Rectal smooth muscle tissue (tissue), 1 donor: ENCODE measurements around the gene GATAD1.
"Not testable (repeated sequence)": the region's sequence is repeated elsewhere in the genome, so short reads cannot be mapped to it uniquely, and the experiment has no call there.

Experiments
- H3K27ac ChIP-seq: one replicate; pipeline ENCODE4 v1.7.0; 2013; ENCODE audit warnings: low read depth, low read length, inconsistent platforms
- H3K27me3 ChIP-seq: one replicate; pipeline ENCODE4 v1.7.0; 2013; ENCODE audit warnings: low read length; ENCODE audit not compliant: control insufficient read depth, insufficient read depth
- H3K36me3 ChIP-seq: one replicate; pipeline ENCODE4 v1.7.0; 2013; ENCODE audit warnings: low read length; ENCODE audit not compliant: control insufficient read depth, insufficient read depth
- H3K4me1 ChIP-seq: one replicate; pipeline ENCODE4 v1.7.0; 2013; ENCODE audit warnings: low read length; ENCODE audit not compliant: control insufficient read depth, insufficient read depth
- H3K4me3 ChIP-seq: one replicate; pipeline ENCODE4 v1.7.0; 2013; ENCODE audit warnings: low read length
- H3K9ac ChIP-seq: one replicate; pipeline ENCODE4 v1.7.0; 2013; ENCODE audit warnings: low read length

The GATAD1 gene

GRCh38 chr7:92447345-92448204, at the start of gene GATAD1:
GATAD1 (plus strand) TSS chr7:92447482; CDS start chr7:92447730, 248 bp downstream.
- Histone ChIP-seq H3K36me3 (peaks cover 20% of the 10 kb centered on the region), H3K27me3 (no peaks in the 10 kb centered on the region), H3K9ac (peak within 1 kb of the TSS; percentile 88), H3K27ac (peak within 1 kb of the TSS; percentile 88), H3K4me1 (peaks cover 3% of the 10 kb centered on the region), H3K4me3 (peak within 1 kb of the TSS; percentile 88)

DNA sequence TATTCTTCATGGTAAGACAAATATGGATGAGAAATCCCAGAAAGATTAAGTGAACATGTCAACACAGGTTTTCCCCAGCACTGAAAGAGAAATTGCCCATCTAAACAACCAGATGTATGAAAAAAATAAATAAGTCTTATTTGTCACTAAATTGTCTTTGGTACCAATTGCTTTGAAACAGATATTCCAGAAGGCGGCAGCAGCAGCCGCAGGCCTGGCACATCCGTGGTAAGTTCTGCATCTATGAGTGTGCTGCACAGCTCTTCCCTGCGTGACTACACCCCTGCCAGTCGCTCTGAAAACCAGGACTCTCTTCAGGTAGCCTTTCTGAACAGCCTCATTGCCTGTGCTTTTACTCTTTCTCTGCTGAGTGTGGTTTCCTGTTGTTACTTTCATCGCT, 49.7 kb upstream of the GATAD1 start:
- H3K4me3 ChIP-seq, result no peak overlapping the region
- no peak overlapping the region for H3K27ac ChIP-seq
- no peak overlapping the region for H3K9ac ChIP-seq
- peaks cover 14% of the 10 kb centered on the region for H3K36me3 ChIP-seq
- no peaks in the 10 kb centered on the region for H3K4me1 ChIP-seq
- H3K27me3 ChIP-seq, result no peaks in the 10 kb centered on the region

DNA sequence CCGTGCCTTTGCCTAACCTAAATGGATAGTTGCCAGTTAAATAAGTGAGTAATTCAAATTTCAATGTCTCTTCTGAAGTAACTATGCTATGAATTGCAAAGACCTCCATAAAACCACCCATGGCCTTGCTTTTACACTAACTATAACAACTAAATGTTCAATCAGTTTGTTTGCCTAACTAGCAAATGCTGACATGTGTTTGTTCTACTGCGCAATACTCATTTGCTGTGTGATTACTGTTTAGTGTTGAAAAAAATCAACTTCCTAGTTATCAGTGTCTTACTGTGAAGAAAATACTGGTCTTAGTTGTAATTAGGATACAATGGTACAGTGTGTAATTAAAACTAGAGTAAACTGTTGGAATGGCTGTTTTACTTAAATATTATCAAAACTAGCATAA, 47.3 kb upstream of the GATAD1 start:
- Histone ChIP-seq H3K27ac (no peak overlapping the region), H3K27me3 (no peaks in the 10 kb centered on the region), H3K36me3 (peaks cover 14% of the 10 kb centered on the region), H3K4me3 (no peak overlapping the region), H3K9ac (no peak overlapping the region), H3K4me1 (no peaks in the 10 kb centered on the region)

GRCh38 chr7:92402920-92403759, 44.1 kb upstream of the GATAD1 start:
- Histone ChIP-seq H3K4me1 (no peaks in the 10 kb centered on the region), H3K27ac (no peak overlapping the region), H3K4me3 (no peak overlapping the region), H3K27me3 (no peaks in the 10 kb centered on the region), H3K36me3 (peaks cover 9% of the 10 kb centered on the region), H3K9ac (no peak overlapping the region)

DNA sequence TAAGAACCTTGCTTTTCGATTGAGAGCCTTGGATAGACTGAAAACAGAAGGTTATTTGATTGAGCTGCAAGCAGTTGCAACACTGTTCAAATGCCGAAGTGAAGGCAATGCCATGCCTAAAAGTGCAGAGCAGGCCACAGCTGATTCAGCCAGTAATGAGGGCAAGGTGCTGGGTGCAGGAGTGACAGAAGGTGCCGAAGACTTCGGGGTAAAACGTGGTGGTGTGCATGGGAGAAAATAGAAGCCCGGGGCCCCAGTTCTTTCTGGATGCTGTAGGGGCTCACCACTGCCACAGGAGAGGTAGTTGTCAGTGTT, 43.6 kb upstream of the GATAD1 start:
- no peaks in the 10 kb centered on the region for H3K27me3 ChIP-seq
- H3K4me1 ChIP-seq, result no peaks in the 10 kb centered on the region
- H3K36me3 ChIP-seq, result peaks cover 4% of the 10 kb centered on the region
- H3K9ac ChIP-seq, result no peak overlapping the region
- no peak overlapping the region for H3K27ac ChIP-seq
- no peak overlapping the region for H3K4me3 ChIP-seq

- Histone ChIP-seq H3K27me3 (no peaks in the 10 kb centered on the region), H3K36me3 (peaks cover 2% of the 10 kb centered on the region), H3K9ac (no peak overlapping the region), H3K4me3 (no peak overlapping the region), H3K4me1 (no peaks in the 10 kb centered on the region), H3K27ac (no peak overlapping the region)
These were observed 43.1 kb upstream of the GATAD1 start for GRCh38 chr7:92404170-92404614.

DNA sequence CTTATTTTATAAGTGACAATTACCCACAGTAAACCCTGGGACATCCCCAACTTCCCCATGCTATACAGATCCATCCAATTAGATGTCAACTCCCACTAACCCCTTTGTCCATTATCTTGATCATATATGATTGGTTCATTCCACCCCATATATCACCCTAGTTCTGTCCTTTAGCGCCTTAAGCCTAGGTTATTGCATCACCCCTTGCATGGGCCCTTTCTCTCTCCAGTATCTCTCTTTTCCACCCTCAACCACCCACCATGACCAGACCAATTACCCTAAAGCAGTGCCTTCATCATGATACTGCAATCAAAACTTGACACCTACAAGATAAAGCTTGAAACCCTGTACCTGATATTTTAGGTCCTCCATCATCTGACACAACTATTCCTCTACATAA, 37.9 kb upstream of the GATAD1 start:
- Histone ChIP-seq H3K4me3 (no peak overlapping the region), H3K4me1 (no peaks in the 10 kb centered on the region), H3K36me3 (no peaks in the 10 kb centered on the region), H3K9ac (no peak overlapping the region), H3K27ac (no peak overlapping the region), H3K27me3 (peaks cover 4% of the 10 kb centered on the region)

- H3K4me3 ChIP-seq, H3K4me1 ChIP-seq, H3K36me3 ChIP-seq, H3K9ac ChIP-seq, H3K27me3 ChIP-seq, H3K27ac ChIP-seq: not testable (repeated sequence)
These were observed 37.1 kb upstream of the GATAD1 start for GRCh38 chr7:92410162-92410561.

- no peak overlapping the region for H3K4me3 ChIP-seq
- no peak overlapping the region for H3K9ac ChIP-seq
- no peak overlapping the region for H3K27ac ChIP-seq
- H3K36me3 ChIP-seq, result no peaks in the 10 kb centered on the region
- peaks cover 4% of the 10 kb centered on the region for H3K27me3 ChIP-seq
- no peaks in the 10 kb centered on the region for H3K4me1 ChIP-seq
These were observed 34.5 kb upstream of the GATAD1 start for GRCh38 chr7:92412745-92413144.

GRCh38 chr7:92413550-92413949, 33.7 kb upstream of the GATAD1 start:
- Histone ChIP-seq H3K4me3 (no peak overlapping the region), H3K9ac (no peak overlapping the region), H3K36me3 (no peaks in the 10 kb centered on the region), H3K27me3 (peaks cover 4% of the 10 kb centered on the region), H3K27ac (no peak overlapping the region), H3K4me1 (no peaks in the 10 kb centered on the region)

DNA sequence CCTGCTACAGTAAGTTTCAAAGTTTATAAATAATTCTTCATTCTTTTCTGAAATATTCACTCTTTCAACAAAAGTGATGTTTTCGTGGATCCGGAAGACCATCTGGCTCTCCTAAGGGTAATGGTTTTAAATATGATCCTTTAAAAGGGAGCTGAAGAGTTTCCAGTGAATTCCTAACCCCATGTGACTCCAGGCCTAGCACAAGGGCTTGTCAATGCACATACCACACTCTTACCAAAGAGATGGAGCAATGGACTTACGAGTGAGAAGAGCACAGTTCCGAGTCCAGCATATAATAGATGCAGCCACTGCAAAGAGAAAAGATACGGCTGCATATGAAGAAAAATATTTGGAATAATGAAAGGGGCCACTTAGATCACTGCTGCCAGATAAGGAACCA, 32.1 kb upstream of the GATAD1 start:
- Histone ChIP-seq H3K4me3 (no peak overlapping the region), H3K27me3 (peaks cover 4% of the 10 kb centered on the region), H3K36me3 (no peaks in the 10 kb centered on the region), H3K4me1 (no peaks in the 10 kb centered on the region), H3K9ac (no peak overlapping the region), H3K27ac (no peak overlapping the region)

- Histone ChIP-seq H3K9ac (no peak overlapping the region), H3K4me1 (no peaks in the 10 kb centered on the region), H3K27me3 (peaks cover 4% of the 10 kb centered on the region), H3K4me3 (no peak overlapping the region), H3K27ac (no peak overlapping the region), H3K36me3 (no peaks in the 10 kb centered on the region)
These were observed 29.4 kb upstream of the GATAD1 start for GRCh38 chr7:92417913-92418312.
